Measurements from ENCODE around the gene SLC9A1. TPM values are rescaled to one million over a fixed set of nuclear protein-coding genes. Genes with fewer than 3 reads are reported as not detected.
"Not testable (repeated sequence)": the region's sequence is repeated elsewhere in the genome, so short reads cannot be mapped to it uniquely, and the experiment has no call there.

The SLC9A1 gene
- polyA plus RNA-seq, 3 donors = 4.5 to 14.2 (median 4.6) TPM

- no peak for TF ChIP-seq CTCF (IDR thresholded peaks at IDR 0.05)
- no peak for DNase-seq
- no peak overlapping the region for H3K9ac ChIP-seq (ENCODE audit: insufficient read depth, low read length, poor library complexity, severe bottlenecking)
- no peak overlapping the region for H3K4me3 ChIP-seq (replicated peaks in 1 of 3; ENCODE audit: low read depth in 2 of 3, low read length in 3 of 3)
- H3K4me1 ChIP-seq (ENCODE audit: control insufficient read depth in 1 of 2, insufficient read depth in 2 of 2, low read length in 2 of 2) = no peaks in the 10 kb centered on the region
- no peaks in the 10 kb centered on the region for H4K20me1 ChIP-seq (ENCODE audit: insufficient read depth, low read length)
- no peaks in the 10 kb centered on the region for H3K27me3 ChIP-seq (ENCODE audit: control insufficient read depth in 2 of 2, insufficient read depth in 2 of 2, low read length in 2 of 2)
- H3K9me3 ChIP-seq (replicated peaks in 1 of 2; ENCODE audit: control insufficient read depth in 1 of 2, insufficient read depth in 1 of 2, low read length in 2 of 2) = peaks cover 4 to 21% of the 10 kb centered on the region in 2 donors
- H2AFZ ChIP-seq (ENCODE audit: insufficient read depth, low read depth, low read length, poor library complexity, severe bottlenecking) = no peak overlapping the region
- Mint-ChIP-seq H3K27ac (no peak overlapping the region), H3K4me1 (peaks cover 2% of the 10 kb centered on the region), H3K27me3 (ENCODE audit: low read depth in 3 of 3) (peaks cover 0 to 4% (median 4%) of the 10 kb centered on the region in 3 donors), H3K4me3 (no peak overlapping the region), H3K36me3 (no peaks in the 10 kb centered on the region), H3K9me3 (peaks cover 6 to 39% (median 20%) of the 10 kb centered on the region in 7 donors)
- intact Hi-C loops (cut with micrococcal nuclease) = no loop called here
- no peak overlapping the region for H3K27ac ChIP-seq (ENCODE audit: low read depth in 1 of 2, low read length in 2 of 2)
- H3K4me2 ChIP-seq (replicated peaks; ENCODE audit: extremely low read depth, low read length, poor library complexity, severe bottlenecking) = no peak overlapping the region
- no peaks in the 10 kb centered on the region for H3K79me2 ChIP-seq (ENCODE audit: insufficient read depth, low read length)
- H3K36me3 ChIP-seq (replicated peaks in 1 of 2; ENCODE audit: control insufficient read depth in 1 of 2, insufficient read depth in 2 of 2, low read length in 2 of 2) = no peaks in the 10 kb centered on the region
- WGBS (ENCODE audit: insufficient coverage) = 98% methylated on average over 26 of the region's 26 CpGs
These were observed 22.0 kb upstream of the SLC9A1 start for GRCh38 chr1:27176954-27177353.

GRCh38 chr1:27176323-27176722 is 21.4 kb upstream of the SLC9A1 start:
- H4K20me1 ChIP-seq (ENCODE audit: insufficient read depth, low read length) = no peaks in the 10 kb centered on the region
- no peak overlapping the region for H3K4me2 ChIP-seq (replicated peaks; ENCODE audit: extremely low read depth, low read length, poor library complexity, severe bottlenecking)
- H3K9ac ChIP-seq (ENCODE audit: insufficient read depth, low read length, poor library complexity, severe bottlenecking) = no peak overlapping the region
- TF ChIP-seq CTCF (IDR thresholded peaks at IDR 0.05) = no peak
- Mint-ChIP-seq H3K9me3 (peaks cover 4 to 33% (median 14%) of the 10 kb centered on the region in 7 donors), H3K4me1 (peaks cover 2% of the 10 kb centered on the region), H3K4me3 (no peak overlapping the region), H3K36me3 (no peaks in the 10 kb centered on the region), H3K27me3 (ENCODE audit: low read depth in 3 of 3) (peaks cover 0 to 4% (median 4%) of the 10 kb centered on the region in 3 donors), H3K27ac (no peak overlapping the region)
- no peak overlapping the region for H2AFZ ChIP-seq (ENCODE audit: insufficient read depth, low read depth, low read length, poor library complexity, severe bottlenecking)
- H3K27ac ChIP-seq (ENCODE audit: low read depth in 1 of 2, low read length in 2 of 2) = no peak overlapping the region
- H3K79me2 ChIP-seq (ENCODE audit: insufficient read depth, low read length) = no peaks in the 10 kb centered on the region
- peaks cover 0 to 14% of the 10 kb centered on the region in 2 donors for H3K9me3 ChIP-seq (replicated peaks in 1 of 2; ENCODE audit: control insufficient read depth in 1 of 2, insufficient read depth in 1 of 2, low read length in 2 of 2)
- no peaks in the 10 kb centered on the region for H3K27me3 ChIP-seq (ENCODE audit: control insufficient read depth in 2 of 2, insufficient read depth in 2 of 2, low read length in 2 of 2)
- H3K4me1 ChIP-seq (ENCODE audit: control insufficient read depth in 1 of 2, insufficient read depth in 2 of 2, low read length in 2 of 2) = no peaks in the 10 kb centered on the region
- DNase-seq = no peak
- no peak overlapping the region for H3K4me3 ChIP-seq (replicated peaks in 1 of 3; ENCODE audit: low read depth in 2 of 3, low read length in 3 of 3)
- 100% methylated on average over 1 of the region's 4 CpGs for WGBS (ENCODE audit: insufficient coverage)
- intact Hi-C loops (cut with micrococcal nuclease) = no loop called here
- H3K36me3 ChIP-seq (replicated peaks in 1 of 2; ENCODE audit: control insufficient read depth in 1 of 2, insufficient read depth in 2 of 2, low read length in 2 of 2) = no peaks in the 10 kb centered on the region

- H3K9me3 ChIP-seq (replicated peaks in 1 of 2; ENCODE audit: control insufficient read depth in 1 of 2, insufficient read depth in 1 of 2, low read length in 2 of 2); intact Hi-C loops (cut with micrococcal nuclease); H3K79me2 ChIP-seq (ENCODE audit: insufficient read depth, low read length); H3K9ac ChIP-seq (ENCODE audit: insufficient read depth, low read length, poor library complexity, severe bottlenecking); H3K4me3 Mint-ChIP-seq; H2AFZ ChIP-seq (ENCODE audit: insufficient read depth, low read depth, low read length, poor library complexity, severe bottlenecking); H3K27me3 ChIP-seq (ENCODE audit: control insufficient read depth in 2 of 2, insufficient read depth in 2 of 2, low read length in 2 of 2); H4K20me1 ChIP-seq (ENCODE audit: insufficient read depth, low read length); H3K4me3 ChIP-seq (replicated peaks in 1 of 3; ENCODE audit: low read depth in 2 of 3, low read length in 3 of 3); H3K36me3 Mint-ChIP-seq; H3K27ac Mint-ChIP-seq; H3K4me1 ChIP-seq (ENCODE audit: control insufficient read depth in 1 of 2, insufficient read depth in 2 of 2, low read length in 2 of 2); H3K4me2 ChIP-seq (replicated peaks; ENCODE audit: extremely low read depth, low read length, poor library complexity, severe bottlenecking); H3K27ac ChIP-seq (ENCODE audit: low read depth in 1 of 2, low read length in 2 of 2); H3K27me3 Mint-ChIP-seq (ENCODE audit: low read depth in 3 of 3); H3K36me3 ChIP-seq (replicated peaks in 1 of 2; ENCODE audit: control insufficient read depth in 1 of 2, insufficient read depth in 2 of 2, low read length in 2 of 2); H3K4me1 Mint-ChIP-seq; DNase-seq: not testable (repeated sequence)
- H3K9me3 Mint-ChIP-seq = peaks cover 0 to 11% (median 4%) of the 10 kb centered on the region in 7 donors
- WGBS (ENCODE audit: insufficient coverage) = 100% methylated on average over 2 of the region's 5 CpGs
These were observed 18.1 kb upstream of the SLC9A1 start for GRCh38 chr1:27172992-27173391.
